Caco-2 (cell line): ENCODE measurements around the gene P2RX7. TPM values are rescaled to one million over a fixed set of nuclear protein-coding genes. Genes with fewer than 3 reads are reported as not detected.
A peak's percentile ranks its signal among the peaks of the same experiment; 100 is the strongest.

ENCODE experiments used
- BruUV-seq: library from RNA; stranded (reverse); fragments of 400-500 nt; replicated peaks from 2 replicates; lab custom pipeline; 2021; lab: Mats Ljungman, UMichigan
- CTCF ChIA-PET: fragments of 300-600 bp; sonication (Branson Sonifier 250); formaldehyde crosslinking; loops from one replicate; lab custom pipeline; 2022; ENCODE audit warnings: antibody characterized with exemption; lab: Charles Lee
- POLR2A ChIA-PET: fragments of 300-600 bp; sonication (Branson Sonifier 250); formaldehyde crosslinking; loops from one replicate; lab custom pipeline; 2022; ENCODE audit warnings: antibody characterized with exemption; lab: Charles Lee
- DNase-seq, 2 experiments: peaks; one replicate each; pipeline versions ENCODE4 v3.0.0 to v3.0.0-alpha.2; 2020 to 2022
- H3K27me3 ChIP-seq: replicated peaks from 2 replicates; pipeline ENCODE4 v1.6.0; 2011; ENCODE audit warnings: low read length; ENCODE audit not compliant: control insufficient read depth, insufficient read depth
- H3K36me3 ChIP-seq: 2 replicates; pipeline ENCODE4 v1.5.1; 2011; ENCODE audit warnings: low read length; ENCODE audit not compliant: control insufficient read depth, insufficient read depth
- H3K4me1 ChIP-seq: fragments of 250-450 bp; sonication (Bioruptor Pico); 2 replicates; pipeline ENCODE4 v1.5.1; 2020; ENCODE audit warnings: mild to moderate bottlenecking
- H3K4me3 ChIP-seq: 2 replicates; pipeline ENCODE4 v1.5.1; 2011; ENCODE audit warnings: low read depth, mild to moderate bottlenecking, control low read depth, low read length
- H3K9me3 ChIP-seq: fragments of 250-450 bp; sonication (Bioruptor Pico); 2 replicates; pipeline ENCODE4 v1.5.1; 2020; ENCODE audit warnings: mild to moderate bottlenecking, moderate library complexity
- H3K27ac Mint-ChIP-seq: one replicate; pipeline ENCODE4 v1.8.0; 2022; ENCODE audit warnings: mixed read lengths; ENCODE audit not compliant: unreplicated experiment
- H3K27me3 Mint-ChIP-seq: one replicate; pipeline ENCODE4 v1.8.0; 2022; ENCODE audit warnings: mixed read lengths; ENCODE audit not compliant: insufficient read depth, unreplicated experiment
- H3K36me3 Mint-ChIP-seq: one replicate; pipeline ENCODE4 v1.8.0; 2022; ENCODE audit warnings: mild to moderate bottlenecking, mixed read lengths; ENCODE audit not compliant: insufficient read depth, unreplicated experiment
- H3K4me1 Mint-ChIP-seq: one replicate; pipeline ENCODE4 v1.8.0; 2022; ENCODE audit warnings: low read depth, mixed read lengths; ENCODE audit not compliant: unreplicated experiment
- H3K4me3 Mint-ChIP-seq: one replicate; pipeline ENCODE4 v1.8.0; 2022; ENCODE audit warnings: mild to moderate bottlenecking, moderate library complexity, mixed read lengths; ENCODE audit not compliant: unreplicated experiment
- H3K9me3 Mint-ChIP-seq: one replicate; pipeline ENCODE4 v1.8.0; 2022; ENCODE audit warnings: mixed read lengths; ENCODE audit not compliant: unreplicated experiment
- CTCF ChIP-seq, 2 experiments: fragments of 200-600 bp in 1 of 2; IDR thresholded peaks; 1 replicate in 1 of 2; 2 replicates in 1 of 2; pipeline versions ENCODE4 v1.5.1 to v1.8.0; 2011 to 2022; ENCODE audit warnings: antibody characterized with exemption in 1 of 2, control low read depth in 1 of 2, inconsistent platforms in 1 of 2, low read depth in 1 of 2, low read length in 1 of 2, mild to moderate bottlenecking in 1 of 2, moderate library complexity in 1 of 2; ENCODE audit not compliant: insufficient read depth in 1 of 2, severe bottlenecking in 1 of 2, unreplicated experiment in 1 of 2
- intact Hi-C: fragments of 100-400 bp; cut with micrococcal nuclease; formaldehyde crosslinking; loops from one replicate; pipeline ENCODE4 v1.10.0; 2022; ENCODE audit not compliant: unreplicated experiment
- total RNA-seq: library from RNA; stranded (reverse); gene quantifications from 2 replicates; pipeline ENCODE4 v1.2.3, GENCODE V29; 2022

The P2RX7 gene
- total RNA-seq, 1 experiment from 2014 or later = not detected

GRCh38 chr12:121222847-121223246 is 90.2 kb downstream of the P2RX7 start:
- ChIA-PET POLR2A (interaction anchor here (0.6 kb wide), 1 partner anchor 246 kb away, joined by 3 read pairs; no protein-coding TSS in a partner anchor), CTCF (interaction anchor here (0.7 kb wide), 1 partner anchor 126 kb away, joined by 3 read pairs; no protein-coding TSS in a partner anchor)
- no TSS peak for BruUV-seq
- intact Hi-C loops = no loop called here
- Mint-ChIP-seq H3K27me3 (no peaks in the 10 kb centered on the region), H3K27ac (no peak overlapping the region), H3K36me3 (peaks cover 42% of the 10 kb centered on the region), H3K4me1 (peaks cover 8% of the 10 kb centered on the region), H3K9me3 (no peaks in the 10 kb centered on the region), H3K4me3 (no peak overlapping the region)
- no peak for DNase-seq
- Histone ChIP-seq H3K36me3 (peaks cover 2% of the 10 kb centered on the region), H3K4me1 (peaks cover 22% of the 10 kb centered on the region), H3K27me3 (no peaks in the 10 kb centered on the region), H3K9me3 (no peaks in the 10 kb centered on the region), H3K4me3 (no peak overlapping the region)
- TF ChIP-seq CTCF (IDR thresholded peaks at IDR 0.05; ENCODE audit: insufficient read depth in 1 of 2, low read depth in 1 of 2, low read length in 1 of 2, severe bottlenecking in 1 of 2, unreplicated experiment in 1 of 2) = no peak

DNA sequence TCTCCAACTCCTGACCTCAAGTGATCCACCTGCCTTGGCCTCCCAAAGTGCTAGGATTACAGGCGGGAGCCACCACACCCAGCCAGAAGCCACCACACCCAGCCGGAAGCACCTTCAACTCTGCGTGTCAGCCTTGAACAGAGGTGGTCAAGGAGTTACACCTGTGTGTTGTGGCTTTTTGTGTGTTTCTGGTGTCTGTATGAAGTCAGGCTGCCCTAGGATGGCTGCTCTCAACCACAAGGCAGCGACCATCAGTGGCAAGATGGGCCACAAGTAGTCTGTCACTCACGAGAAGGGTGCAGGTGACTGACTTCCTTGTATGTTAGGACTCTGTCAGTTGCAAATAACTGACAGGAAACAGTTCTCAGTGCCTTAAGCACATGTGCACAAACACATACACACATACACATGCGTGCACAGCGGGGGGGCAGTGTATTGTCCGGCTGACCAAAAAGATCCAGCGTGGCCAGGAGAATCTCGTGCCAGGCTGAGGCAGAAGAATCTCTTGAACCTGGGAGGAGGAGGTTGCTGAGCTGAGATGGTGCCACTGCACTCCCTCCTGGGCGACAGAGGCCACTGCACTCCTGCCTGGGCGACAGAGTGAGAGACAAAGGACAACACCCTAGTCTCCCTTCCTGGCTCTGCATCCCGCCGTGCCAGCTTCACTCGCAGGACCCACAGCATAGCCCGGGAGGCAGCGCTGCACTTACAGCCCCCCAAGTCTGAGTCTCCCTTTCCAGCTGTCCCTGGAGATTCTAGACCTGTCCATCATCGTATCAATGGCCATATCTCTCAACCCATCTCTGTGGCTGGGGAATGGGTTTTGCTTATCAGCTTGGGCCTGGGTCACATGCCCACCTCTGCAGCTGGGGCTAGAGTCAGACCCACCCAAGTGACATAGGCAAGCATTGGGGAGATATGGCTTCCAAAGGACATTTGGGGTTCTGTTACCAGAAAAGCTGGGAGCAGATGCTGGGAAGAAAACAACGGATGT is 90.9 kb downstream of the P2RX7 start:
- POLR2A ChIA-PET = no interaction called here
- H3K4me1 Mint-ChIP-seq = peaks cover 9% of the 10 kb centered on the region

More for the DNA sequence above, 90.9 kb downstream of the P2RX7 start:
- TF ChIP-seq CTCF (IDR thresholded peaks at IDR 0.05; ENCODE audit: insufficient read depth in 1 of 2, low read depth in 1 of 2, low read length in 1 of 2, severe bottlenecking in 1 of 2, unreplicated experiment in 1 of 2) = peak in 1 of 2 experiments; percentile 26
- Mint-ChIP-seq H3K36me3 (peaks cover 39% of the 10 kb centered on the region), H3K27ac (peak overlapping the region; percentile 25), H3K9me3 (no peaks in the 10 kb centered on the region), H3K27me3 (no peaks in the 10 kb centered on the region), H3K4me3 (no peak overlapping the region)
- CTCF ChIA-PET = interaction anchor here (1.0 kb wide), 1 partner anchor 107 kb away, joined by 3 read pairs; no protein-coding TSS in a partner anchor
- peaks cover 23% of the 10 kb centered on the region for H3K4me1 ChIP-seq
- peak in 1 of 2 experiments; percentile 35 for DNase-seq
- peaks cover 2% of the 10 kb centered on the region for H3K36me3 ChIP-seq
- H3K4me3 ChIP-seq = no peak overlapping the region
- no peaks in the 10 kb centered on the region for H3K9me3 ChIP-seq
- intact Hi-C loops = no loop called here
- no TSS peak for BruUV-seq
- H3K27me3 ChIP-seq = no peaks in the 10 kb centered on the region
